GM21515 (cell line): ENCODE data around the gene MRM2.

ENCODE experiments used
- ATAC-seq: cut with Tn5 transposase; IDR thresholded peaks from one replicate; pipeline ENCODE4 v1.9.1; 2021; ENCODE audit not compliant: unreplicated experiment

The MRM2 gene

DNA sequence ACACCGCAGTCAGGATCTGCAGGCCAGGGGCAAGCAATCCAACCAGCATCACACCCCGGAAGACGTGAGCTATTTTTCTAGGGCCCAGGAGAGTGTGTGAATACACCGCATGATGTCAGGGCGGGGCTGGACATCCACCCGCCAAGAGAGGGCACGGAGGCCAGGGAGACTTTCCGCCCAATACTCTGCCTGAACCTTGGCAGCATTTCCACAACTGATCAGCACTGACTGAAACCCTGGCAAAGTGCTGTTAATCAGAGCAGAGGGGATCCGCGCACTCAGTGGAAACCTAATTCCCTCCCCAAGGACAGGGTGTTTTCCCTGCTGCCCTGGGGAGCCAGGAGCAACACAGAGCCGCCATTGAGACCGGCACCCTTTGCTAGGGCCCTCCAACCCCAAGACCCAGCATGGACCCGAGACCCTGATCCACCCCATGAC lies 17.5 kb downstream of the MRM2 start:
- no peak for ATAC-seq

DNA sequence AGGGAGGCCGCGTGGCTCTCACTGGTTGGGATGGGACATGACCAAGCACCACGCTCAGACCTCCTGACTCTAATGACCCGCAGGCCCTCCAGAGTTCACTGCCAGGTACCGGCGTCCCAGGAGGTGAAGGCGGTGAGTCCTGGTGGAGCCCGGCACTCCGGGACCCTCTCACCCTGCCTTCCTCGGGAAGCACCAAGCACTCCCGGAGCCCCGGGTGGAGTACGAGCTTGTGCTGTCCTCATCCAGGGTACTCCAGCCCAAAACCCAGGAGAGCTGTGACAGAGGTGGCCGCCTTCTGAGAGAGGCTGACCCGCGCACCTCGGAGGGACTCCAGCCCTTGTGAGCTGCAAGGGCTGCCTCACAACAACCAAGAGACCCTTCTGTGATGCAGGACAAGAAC lies 18.7 kb downstream of the MRM2 start:
- ATAC-seq: no peak

DNA sequence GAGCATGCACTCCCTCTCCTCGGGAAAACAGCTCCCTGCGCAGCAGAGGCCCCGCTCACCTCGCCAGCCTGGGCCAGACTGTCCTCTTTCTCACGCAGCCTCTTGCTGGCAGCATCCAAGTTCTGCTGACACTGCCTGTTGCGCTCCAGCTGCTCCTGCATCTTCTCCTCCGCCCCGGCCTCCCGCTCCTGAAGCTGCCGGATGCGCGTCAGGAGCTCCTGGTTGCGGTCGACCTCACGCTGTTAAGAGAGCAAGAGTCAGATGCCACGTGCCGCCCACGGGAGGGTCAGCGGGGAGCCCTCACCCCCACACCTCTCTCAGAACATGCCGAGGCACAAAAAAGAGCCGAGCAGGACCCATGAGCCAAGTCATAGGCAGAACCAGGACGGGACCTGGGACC lies 19.5 kb downstream of the MRM2 start:
- no peak for ATAC-seq

DNA sequence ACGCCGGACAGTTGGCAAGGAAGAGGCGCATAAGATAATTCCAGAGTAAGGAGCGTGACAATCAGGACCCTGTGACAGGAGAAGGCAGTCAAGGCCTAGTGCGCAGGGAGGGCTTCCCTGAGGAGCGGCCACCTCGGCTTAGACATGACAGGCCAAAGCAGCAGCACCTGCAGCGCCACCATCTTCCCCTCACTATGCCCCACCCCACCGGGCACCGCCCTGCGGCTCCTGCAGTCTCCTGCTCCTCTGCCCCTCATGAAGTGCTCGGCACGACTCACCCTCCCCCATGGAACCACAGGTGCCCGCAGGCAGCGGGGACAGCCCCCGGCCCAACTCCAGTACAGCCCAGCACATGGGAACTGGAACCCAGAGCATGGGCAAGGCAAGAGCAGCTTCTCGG lies 21.1 kb downstream of the MRM2 start:
- ATAC-seq: no peak

DNA sequence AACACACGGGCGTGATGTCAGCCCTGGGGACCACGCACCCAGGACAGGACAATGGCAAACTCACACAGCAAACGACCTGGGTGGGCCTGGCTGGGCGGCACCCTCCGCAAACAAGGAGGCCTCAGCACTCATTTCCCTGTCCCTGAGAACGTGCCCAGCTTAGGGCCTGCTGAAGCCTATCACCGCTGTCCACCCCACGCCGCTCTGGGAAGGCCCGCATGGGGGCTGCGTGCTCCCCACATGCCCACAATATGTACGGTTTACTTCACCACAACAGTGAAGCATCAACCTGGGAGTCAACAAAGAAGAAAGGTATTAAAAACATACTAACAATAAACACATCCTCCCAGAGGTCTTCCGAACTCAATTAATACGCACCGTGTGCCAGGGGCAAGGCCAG lies 21.5 kb downstream of the MRM2 start:
- no peak for ATAC-seq

DNA sequence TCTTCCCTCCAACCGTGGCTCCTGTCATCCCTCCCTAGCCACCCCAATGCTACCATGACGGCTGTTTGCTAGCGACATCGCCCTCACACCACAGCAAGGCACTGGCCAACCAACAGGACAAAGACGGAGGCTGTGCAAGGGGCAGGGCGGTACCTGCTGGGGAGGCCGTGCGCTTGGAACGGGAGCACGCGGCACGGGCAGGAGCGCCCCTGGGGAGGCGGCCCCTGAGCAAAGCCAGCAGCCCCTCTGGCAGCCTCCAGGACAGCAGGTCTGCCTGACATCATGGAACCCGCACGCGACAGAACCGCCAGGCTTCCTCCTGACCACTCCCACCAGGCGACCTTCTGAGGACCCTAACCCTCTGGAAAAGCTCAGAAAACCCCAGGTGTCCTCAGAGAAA lies 22.0 kb downstream of the MRM2 start:
- ATAC-seq: no peak

DNA sequence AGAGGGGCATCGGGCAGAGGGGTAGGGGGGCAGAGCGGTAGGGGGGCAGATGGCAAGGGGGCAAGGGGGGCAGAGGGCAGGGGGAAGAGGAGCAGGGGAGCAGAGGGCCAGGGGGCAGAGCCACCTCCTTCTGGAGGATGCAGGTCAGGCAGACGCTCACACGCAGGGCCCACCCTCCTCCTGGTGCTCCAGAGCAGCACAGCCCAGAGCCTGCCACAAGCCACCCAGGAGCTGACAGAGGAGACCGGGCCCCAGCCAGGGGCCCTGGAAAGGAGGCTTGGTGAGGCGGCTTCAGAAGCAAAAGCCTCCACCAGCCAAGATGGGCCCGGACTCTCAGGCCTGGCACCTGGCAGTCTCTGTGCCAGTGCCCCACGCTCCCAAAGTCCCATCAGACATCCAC lies 22.4 kb downstream of the MRM2 start:
- ATAC-seq: no peak

DNA sequence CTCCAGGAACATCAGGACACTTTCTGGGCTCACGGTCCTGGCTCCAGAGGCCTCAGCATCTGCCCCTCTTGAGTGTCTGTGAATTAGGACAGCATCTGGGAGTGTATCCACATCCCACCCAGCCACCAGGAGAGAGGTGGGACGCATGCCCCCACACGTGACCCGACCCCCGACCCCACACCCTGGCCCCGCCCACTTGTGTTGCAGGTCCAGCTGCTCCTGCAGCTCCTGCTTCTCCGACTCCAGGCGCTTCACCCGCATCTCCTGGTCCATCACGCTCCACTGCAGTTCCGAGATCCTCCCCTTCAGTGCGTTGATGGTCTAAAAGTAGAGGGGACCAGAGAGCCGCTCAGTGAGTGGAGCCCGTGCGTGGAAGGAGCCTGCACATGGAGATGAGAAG lies 22.9 kb downstream of the MRM2 start:
- no peak for ATAC-seq

DNA sequence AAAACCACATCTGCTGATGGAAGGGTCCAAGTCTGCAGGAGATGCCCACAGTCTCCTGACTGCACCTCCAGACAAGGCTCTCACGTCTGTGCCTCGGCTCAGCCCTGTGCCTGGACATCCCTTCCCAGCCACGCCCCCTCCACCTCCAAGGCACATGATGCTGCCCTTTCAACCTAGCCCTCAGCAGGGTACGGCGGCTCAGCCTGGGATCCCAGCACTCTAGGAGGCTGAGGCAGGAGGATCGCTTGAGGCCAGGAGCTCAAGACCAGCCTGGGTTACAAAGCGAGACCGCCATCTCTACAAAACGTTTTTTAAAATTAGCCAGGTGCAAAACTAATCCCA lies 23.6 kb downstream of the MRM2 start:
- ATAC-seq: no peak

DNA sequence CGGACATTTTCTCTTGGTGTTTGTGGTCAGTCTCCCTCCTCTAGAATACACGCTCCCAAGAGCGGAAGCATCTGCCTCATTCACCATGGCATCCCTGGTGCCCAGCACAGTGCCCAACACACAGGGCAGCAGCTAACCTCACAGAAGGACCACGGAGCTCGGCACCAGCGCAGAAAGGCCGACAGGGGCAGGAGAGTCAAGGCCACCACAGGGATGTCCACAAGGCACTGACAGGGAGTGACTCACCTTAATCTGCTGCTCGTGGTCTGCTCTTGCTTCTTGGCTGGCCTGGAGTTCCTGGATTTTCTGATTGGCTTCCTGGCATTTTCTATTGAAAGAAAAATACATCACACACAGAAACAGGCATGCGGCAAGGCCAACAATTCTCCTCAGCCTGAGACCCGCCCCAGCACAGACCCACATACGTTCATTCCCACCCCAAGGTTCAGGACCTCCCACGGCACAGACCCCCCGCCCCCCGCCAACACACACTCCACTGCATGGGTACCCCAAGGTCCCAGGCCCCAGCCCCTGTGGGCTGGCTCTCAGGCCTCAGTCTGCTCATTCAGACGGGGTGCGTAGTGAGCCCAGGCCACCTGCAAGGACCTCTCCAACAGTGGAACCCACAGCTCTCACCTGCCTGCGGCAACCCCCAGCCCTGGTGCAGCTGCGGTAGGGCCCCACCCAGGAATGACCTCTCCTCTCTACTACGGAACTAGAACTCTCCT lies 24.1 kb downstream of the MRM2 start:
- ATAC-seq: no peak

DNA sequence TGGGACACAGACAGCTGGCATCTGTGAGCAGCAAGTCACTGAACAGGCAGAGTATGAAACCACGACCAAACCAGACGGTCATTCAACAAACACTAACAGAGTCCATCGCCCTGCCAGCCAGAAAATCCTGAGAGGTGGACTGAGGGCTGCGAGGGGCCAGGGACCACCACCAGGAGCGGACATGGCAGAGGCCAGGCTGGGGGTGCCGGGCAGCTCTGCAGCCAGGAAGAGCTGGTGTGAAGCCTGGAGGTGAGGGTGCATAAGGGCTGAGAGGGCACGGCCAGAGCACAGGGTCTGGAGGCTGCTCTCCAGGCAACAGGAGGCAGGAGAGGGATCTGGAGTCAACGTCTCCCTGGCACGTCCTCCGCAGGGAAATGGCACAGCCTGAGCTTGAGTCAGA lies 24.8 kb downstream of the MRM2 start:
- no peak for ATAC-seq

DNA sequence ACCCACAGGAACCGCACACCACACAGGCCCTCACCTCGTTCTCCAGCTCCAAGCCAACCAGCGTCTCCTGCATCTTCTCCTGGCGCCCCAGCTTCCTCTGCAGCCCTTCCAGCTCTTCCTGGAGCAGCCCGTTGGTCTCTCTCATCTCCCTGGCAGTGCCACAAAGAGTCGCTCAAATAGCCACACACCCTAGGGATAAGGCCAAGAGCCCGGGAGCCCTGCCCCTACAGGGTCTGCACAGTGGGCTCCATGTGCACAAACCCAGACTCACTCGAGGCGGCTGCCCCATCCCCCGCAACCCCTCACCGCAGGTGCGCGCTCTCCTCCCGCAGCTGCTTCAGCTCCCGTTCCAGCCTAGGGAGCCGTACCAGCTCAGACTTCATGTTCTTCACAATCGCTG lies 26.2 kb downstream of the MRM2 start:
- no peak for ATAC-seq

DNA sequence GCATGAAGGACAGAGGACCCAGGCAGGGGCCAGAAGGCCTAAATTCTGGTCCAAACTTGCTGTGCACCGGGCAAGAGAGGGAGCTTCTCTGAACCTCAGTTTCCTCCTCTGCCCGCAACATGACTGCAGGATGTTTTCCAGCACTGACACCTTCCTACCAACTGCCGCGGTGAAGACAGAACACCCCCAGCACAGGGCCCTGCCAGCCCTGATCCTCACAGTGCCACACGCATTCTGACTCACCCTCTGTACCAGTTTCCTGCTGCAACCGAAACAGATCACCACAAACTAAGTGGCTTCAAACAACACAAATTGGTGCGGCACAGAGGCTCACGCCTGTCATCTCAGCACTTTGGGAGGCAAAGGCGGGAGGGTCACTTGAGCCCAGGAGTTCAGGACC lies 27.4 kb downstream of the MRM2 start:
- ATAC-seq: no peak

DNA sequence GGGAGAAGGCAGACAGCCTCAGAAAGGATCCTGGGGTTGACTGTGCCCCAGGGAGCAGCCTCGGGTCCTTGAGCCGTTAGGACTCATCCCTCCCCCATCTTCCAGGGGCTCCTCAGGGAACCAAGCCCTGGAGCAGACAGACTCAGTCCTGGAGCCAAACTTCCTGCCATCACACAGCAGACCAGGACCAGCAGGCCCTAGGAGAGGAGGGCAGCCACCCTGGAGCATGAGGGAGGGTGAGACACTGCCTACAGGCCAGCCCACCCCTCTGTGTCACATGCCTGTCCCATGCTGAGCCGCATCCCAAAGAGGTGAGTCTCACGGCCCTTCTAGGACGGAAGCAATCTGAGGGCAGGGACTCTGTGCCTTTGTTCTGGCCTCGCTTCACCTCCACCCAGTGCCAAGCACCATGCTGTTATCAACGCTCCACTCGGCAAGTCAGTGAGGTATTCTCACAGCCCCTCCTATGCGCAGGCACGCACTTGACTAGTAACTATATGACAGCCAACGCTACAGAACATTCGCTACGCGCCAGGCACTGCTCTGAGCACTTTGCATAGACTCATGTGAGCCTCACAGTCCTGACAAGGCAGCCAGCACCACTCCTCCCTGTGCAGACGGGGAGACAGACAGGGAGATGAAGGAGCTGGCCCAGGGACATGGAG lies 28.3 kb downstream of the MRM2 start:
- no peak for ATAC-seq

DNA sequence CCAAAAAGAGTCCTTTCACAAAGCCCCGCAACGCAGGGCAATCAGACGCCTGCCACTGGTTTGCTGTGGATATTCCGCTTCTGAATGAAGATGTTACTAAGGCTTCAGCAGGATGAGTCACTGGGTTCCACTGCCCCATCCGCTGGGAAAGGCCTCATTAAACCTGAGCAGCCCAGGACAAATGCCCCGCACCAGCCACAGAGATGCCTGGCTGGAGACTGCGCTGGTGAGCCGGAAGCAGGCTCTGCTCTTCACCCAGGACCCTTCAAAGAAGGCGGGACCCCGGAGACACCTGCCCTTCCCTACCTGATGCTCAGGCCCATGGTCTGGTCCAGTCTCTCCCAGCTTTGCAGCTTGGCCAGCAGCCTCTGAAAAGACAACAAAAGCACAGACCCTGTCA lies 29.1 kb downstream of the MRM2 start:
- ATAC-seq: no peak

DNA sequence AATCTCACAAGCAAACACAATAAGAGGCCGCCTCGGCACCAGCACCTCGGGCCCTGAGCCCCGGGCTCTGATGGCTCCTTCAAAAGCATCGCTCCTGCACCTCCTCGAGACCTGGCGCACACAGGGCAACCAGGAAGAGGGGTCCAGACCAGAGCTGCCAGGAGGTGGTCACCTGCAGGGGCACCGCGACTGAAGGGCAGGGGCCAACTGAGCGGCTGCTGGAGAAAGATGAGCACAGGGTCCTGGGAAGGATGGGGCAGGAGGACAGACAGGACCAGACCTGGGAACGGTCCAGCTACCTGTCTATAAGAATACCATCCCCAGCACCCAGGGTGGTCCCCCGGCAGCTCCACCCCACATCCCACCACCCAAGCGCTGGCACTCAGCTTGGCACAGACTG lies 30.1 kb downstream of the MRM2 start:
- ATAC-seq: no peak

DNA sequence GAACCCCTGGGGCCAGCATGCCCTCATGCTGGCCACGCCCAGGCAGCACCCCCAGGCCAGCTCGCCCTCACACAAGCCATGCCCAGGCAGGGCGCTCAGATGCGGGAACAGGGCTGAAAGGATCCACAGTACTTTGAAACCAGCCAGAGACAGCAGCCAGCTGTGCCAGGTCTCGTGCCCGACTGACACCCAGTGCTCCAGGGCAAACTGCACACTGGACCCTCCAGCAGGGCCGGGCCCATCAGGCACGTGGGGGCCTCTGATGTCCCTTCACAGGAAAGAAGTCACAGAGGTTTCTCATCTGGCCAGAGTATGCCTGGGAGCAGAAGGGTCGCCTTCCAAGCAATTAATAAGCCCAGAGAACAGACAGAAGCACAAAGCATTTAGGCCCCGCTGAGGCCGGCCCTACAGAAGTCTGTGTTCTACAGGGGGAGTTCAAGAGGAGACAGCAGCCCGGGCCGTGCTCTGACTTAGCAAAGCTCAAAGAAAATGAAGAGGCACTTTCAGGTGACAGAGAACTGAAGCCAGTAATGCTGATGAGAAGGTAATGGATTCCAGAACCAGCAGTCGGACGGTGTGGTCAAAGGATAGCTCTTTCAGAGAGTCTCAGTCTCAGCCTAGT lies 30.6 kb downstream of the MRM2 start:
- ATAC-seq: no peak

DNA sequence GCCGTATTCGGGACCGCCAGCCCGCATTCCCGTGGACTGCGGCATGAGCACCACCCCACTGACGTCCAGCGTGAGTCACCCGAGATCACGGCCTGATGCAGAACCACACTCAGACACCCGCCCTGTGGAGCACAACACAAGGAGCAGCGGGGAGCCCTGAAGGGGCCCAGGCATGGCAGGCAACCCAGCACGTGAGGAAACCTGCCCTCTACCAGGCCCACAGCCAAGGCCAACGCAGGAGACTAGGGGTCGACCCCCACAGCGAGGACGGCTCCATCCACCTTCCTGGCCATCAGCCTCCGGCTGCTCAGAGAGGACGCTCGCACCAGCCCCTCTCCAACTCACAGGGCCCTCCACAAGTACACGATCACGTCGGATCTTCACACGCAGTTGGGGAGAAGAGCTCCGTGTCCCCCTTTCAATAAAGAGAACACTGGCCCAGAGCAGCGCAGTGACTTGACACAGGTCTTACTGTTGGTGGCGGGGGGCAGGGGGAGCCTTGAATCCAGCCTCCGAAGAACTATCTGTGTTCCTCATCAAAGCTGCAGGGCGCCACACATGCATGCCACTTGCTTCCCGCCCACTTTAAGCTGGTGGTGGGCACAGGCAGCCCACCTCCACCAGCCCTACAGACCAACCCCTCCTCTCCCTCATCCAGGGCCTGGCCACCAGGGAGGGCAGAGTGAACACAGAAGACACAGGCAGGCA lies 31.3 kb downstream of the MRM2 start:
- ATAC-seq: no peak

DNA sequence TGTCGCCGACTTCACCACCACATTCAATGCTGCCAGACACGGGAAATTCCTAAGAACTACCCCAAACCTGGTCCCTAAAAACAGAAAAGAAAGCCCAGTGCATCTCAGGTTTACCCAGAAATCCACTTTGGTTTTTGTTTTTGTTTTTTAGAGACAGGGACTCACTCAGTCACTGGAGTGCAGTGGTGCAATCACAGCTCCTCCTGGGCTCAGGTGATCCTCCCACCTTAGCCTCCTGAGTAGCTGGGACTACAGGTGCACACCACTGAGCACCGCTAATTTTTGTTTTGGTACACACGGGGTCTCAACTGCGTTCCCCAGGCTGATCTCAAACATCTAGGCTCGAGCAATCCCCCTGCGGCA lies 32.1 kb downstream of the MRM2 start:
- no peak for ATAC-seq

DNA sequence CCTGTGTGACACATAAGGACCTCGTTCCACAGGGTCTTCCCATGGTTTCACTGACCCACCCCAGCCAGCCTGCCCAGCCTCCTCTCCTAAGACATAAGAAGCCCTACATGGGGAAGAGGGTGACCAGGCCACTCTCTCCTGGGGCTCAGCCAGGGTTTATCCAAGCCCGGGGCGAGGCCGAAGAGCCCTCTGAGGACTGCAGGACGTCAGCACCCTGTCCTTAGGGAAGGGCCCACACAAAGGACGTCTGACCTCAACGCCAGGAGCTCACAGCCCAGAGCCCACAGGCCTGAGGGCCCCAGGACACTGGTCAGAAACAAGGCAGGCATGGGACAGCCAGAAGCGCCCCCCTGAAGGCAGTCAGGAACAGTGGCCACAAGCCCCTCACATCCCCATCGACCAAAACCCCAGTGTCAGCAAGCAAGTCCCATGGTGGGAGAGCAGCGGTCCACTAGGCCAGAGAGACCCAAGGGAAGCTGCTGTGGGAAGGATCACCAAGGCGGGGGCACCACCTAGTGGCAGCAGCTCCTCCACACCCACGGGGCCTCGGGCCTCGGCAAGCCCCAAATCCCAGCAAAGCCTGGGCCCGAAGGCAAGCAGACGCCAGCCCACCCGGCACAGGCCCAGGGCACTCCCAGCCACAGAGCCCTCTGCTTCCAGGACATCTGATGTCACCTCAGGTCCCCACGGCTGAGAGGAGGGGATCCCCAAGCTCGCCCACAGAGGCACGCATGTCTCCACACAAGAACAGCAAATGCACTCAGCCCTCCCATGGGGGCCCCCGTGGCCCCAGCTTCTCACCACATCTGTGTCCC lies 32.7 kb downstream of the MRM2 start:
- ATAC-seq: no peak

DNA sequence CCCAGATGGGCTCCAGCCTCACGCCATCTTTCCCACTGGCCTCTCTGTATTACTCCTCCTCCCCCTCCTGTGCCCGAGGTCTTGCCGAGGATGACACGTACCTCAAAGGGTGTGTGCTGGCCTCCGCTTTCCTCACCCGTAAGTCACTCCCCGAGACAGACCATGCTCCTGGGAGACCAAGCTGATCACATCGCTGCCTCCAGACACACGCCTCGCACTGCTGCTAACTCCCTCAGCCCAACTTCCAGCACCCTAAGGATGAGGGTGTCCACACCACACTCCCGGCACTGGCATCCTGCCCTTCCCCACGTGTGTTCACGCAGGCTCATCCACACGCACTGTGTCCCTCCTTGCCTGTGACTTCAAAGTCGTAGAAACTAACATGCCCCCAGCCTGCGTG lies 33.3 kb downstream of the MRM2 start:
- no peak for ATAC-seq
